Aorta (tissue), 5 donors: Measurements from ENCODE around the gene GABRB1. TPM values are rescaled to one million over a fixed set of nuclear protein-coding genes. Genes with fewer than 3 reads are reported as not detected.

Experiments used
- ATAC-seq: fragments of 200-7000 bp; cut with Tn5 transposase; one replicate; pipeline ENCODE4 v1.9.1; 2022; ENCODE audit warnings: moderate library complexity; ENCODE audit not compliant: low FRiP score
- DNase-seq, 2 donors: peaks; one replicate each; pipeline ENCODE4 v3.0.0-alpha.2; 2020
- H3K27ac ChIP-seq, 2 donors: one replicate each; pipeline ENCODE4 v1.5.1; 2013; ENCODE audit warnings: low read length in 2 of 2, mild to moderate bottlenecking in 2 of 2, moderate library complexity in 2 of 2, control low read depth in 1 of 2, inconsistent platforms in 1 of 2, low read depth in 1 of 2
- H3K27me3 ChIP-seq, 2 donors: one replicate each; pipeline ENCODE4 v1.6.1; 2013; ENCODE audit warnings: control low read depth in 1 of 2, low read length in 1 of 2, mild to moderate bottlenecking in 1 of 2, moderate library complexity in 1 of 2; ENCODE audit not compliant: insufficient read depth in 2 of 2, control insufficient read depth in 1 of 2
- H3K36me3 ChIP-seq, 2 donors: one replicate each; pipeline ENCODE4 v1.6.1; 2013; ENCODE audit warnings: control low read depth in 1 of 2, low read length in 1 of 2, mild to moderate bottlenecking in 1 of 2; ENCODE audit not compliant: insufficient read depth in 2 of 2, control insufficient read depth in 1 of 2
- H3K4me1 ChIP-seq, 2 donors: one replicate each; pipeline ENCODE4 v1.6.1; 2013; ENCODE audit warnings: low read length in 2 of 2, control low read depth in 1 of 2, mild to moderate bottlenecking in 1 of 2, moderate library complexity in 1 of 2; ENCODE audit not compliant: insufficient read depth in 2 of 2, control insufficient read depth in 1 of 2
- H3K4me3 ChIP-seq, 2 donors: one replicate each; pipeline ENCODE4 v1.5.1; 2013; ENCODE audit warnings: low read length in 2 of 2, control low read depth in 1 of 2, mild to moderate bottlenecking in 1 of 2
- H3K9me3 ChIP-seq: one replicate; pipeline ENCODE4 v1.6.1; 2013; ENCODE audit warnings: mild to moderate bottlenecking, low read length; ENCODE audit not compliant: control insufficient read depth
- WGBS, 2 donors: extraction: QIAGEN DNeasy Blood & Tissue Kit; methylation state at CpG; one replicate each; pipeline ENCODE4 v1.1.7; 2013; 5-methylcytosine and 5-hydroxymethylcytosine counted together
- intact Hi-C, 2 donors: fragments of 100-400 bp; cut with DNase I; formaldehyde crosslinking; loops; one replicate each; pipeline versions ENCODE4 v1.14.2 to v1.15.0; 2022
- polyA plus RNA-seq, 2 donors: library from polyadenylated mRNA; stranded (reverse); fragments of 200-250 nt; gene quantifications; one replicate each; pipeline ENCODE4 v1.2.3, GENCODE V29; 2013
- total RNA-seq, 2 donors: library from RNA; stranded (reverse); fragmentation: NEBNext Ultra II Directional; extraction: Animal tissue kit (Norgen Biotek cat#: 25700); gene quantifications; one replicate each; pipeline ENCODE4 v1.2.1, GENCODE V29; 2021
- donor health status: healthy with polysubstance abuse.
- donor health status: Bipolar disorder and iron deficiency.
- donor health status: DM: no; HTN: no; CAD: no.
- donor health status: DM: no; HTN: no; CAD: no.
- donor health status: DM: yes; HTN: yes; CAD: no.

The GABRB1 gene
- total and polyA plus RNA-seq, 4 donors = 0.71 TPM; not detected in 3

DNA sequence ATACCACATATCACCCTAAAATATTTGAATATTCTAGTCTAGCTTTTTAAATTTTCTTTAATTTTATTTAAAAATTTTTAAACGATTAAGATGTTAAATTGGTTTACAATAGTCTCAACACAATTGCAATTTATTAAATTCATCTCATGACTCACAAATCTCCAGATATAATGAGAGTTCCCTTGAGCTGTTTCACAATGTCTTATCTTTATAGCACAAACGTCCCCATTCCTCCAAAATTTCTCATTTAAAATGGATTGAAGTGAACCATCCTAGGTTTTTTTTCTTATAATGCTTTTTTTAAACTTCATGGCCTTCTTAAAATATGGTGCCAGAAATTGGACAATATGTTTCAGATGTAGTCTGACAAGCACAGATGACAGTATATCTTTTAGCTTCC, 204.4 kb downstream of the GABRB1 start:
- ATAC-seq (no peak), DNase-seq (no peak)
- Histone ChIP-seq H3K9me3 (no peaks in the 10 kb centered on the region), H3K4me1 (no peaks in the 10 kb centered on the region), H3K4me3 (no peak overlapping the region), H3K36me3 (no peaks in the 10 kb centered on the region), H3K27me3 (no peaks in the 10 kb centered on the region), H3K27ac (no peak overlapping the region)
- intact Hi-C loops = no loop called here
- WGBS, 2 donors = 55 to 64% methylated on average over 2 of the region's 2 CpGs

DNA sequence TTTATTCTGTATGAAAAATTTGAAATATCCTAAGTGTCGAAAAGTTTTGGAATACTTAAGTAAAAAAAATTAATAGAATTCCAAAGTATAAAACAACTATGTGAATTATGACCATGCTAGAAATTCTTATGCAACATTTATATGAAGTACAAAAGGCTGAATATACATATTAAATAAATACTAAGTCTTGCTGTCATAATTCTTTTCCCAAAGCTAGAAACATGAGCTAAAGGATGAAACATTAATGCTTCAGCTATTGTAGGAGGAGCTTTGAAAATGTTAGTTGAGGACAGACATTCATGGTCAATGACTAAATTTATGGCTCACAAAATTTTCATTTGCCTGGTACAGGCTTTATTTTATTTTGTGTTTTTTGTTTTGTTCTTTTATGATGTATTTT, 207.3 kb downstream of the GABRB1 start:
- Histone ChIP-seq H3K4me1 (no peaks in the 10 kb centered on the region), H3K9me3 (no peaks in the 10 kb centered on the region), H3K36me3 (no peaks in the 10 kb centered on the region), H3K4me3 (no peak overlapping the region), H3K27me3 (no peaks in the 10 kb centered on the region), H3K27ac (no peak overlapping the region)
- DNase-seq (no peak), ATAC-seq (no peak)
- WGBS, 2 donors = 9 to 12% methylated on average over 1 of the region's 1 CpG
- intact Hi-C loops = no loop called here

DNA sequence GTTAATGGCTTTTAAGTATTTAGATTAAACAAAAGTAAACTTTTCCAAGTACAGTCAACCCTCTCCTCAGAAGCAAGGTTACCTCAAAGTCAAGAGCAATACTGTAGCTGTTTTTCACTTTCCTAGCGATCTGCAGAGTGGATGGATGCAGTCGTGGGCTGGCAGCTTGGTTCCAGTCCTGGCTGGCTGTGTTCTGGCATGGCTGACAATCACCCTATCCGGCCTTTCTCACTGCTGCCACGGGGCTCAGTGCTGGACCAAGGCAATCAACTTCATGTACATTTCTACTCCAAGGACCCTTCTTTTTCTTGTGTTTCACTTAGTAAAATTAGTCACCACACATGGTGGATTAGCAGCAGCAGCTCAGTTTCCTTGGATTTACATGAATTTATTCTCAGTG, 208.3 kb downstream of the GABRB1 start:
- no peak overlapping the region for H3K4me3 ChIP-seq
- intact Hi-C loops = no loop called here
- H3K27me3 ChIP-seq = no peaks in the 10 kb centered on the region
- WGBS, 2 donors = 57 to 58% methylated on average over 4 of the region's 4 CpGs
- no peak for DNase-seq
- H3K27ac ChIP-seq = no peak overlapping the region
- H3K36me3 ChIP-seq = no peaks in the 10 kb centered on the region
- H3K9me3 ChIP-seq = no peaks in the 10 kb centered on the region
- ATAC-seq = no peak
- no peaks in the 10 kb centered on the region for H3K4me1 ChIP-seq

DNA sequence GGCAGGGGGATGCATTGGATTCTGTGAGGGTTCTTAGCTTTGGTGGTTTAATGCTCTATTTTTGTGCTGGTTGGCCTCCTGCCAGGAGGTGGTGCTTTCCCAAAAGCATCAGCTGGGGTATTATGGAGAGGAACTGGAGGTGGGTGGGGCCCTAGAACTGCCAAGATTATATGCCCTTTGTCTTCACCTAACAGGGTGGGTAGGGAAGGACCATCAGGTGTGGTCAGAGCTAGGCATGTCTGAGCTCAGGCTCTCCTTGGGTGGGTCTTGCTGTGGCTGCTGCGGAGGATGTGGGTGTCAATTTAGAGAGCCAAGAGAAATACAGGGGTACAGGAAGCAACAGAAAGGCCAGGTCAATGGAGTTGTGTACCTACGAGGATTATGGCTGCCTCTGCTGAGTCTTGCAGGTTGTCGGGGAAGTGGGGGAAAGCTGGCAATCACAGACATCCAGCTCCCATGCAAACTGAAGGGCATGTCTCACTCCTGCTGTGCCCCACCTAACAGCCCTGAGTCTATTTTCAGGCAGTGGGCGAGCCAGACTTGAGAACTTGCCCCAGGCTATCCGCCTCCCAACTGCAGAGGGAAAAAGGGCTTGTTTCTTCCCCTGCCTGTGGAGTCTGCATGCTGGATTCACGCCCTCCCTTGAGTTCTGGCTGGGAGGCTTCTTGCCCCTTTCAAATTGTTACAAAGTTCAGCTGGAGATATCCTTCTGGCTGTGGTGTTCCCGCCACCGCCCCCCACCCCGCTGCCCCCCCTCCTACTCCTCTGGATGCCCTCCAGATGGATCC, 220.2 kb downstream of the GABRB1 start:
- ATAC-seq (no peak), DNase-seq (no peak)
- Histone ChIP-seq H3K9me3 (no peaks in the 10 kb centered on the region), H3K4me1 (no peaks in the 10 kb centered on the region), H3K27ac (no peak overlapping the region), H3K36me3 (no peaks in the 10 kb centered on the region), H3K4me3 (no peak overlapping the region), H3K27me3 (no peaks in the 10 kb centered on the region)
- WGBS, 2 donors = 68 to 74% methylated on average over 9 of the region's 9 CpGs
- intact Hi-C loops = no loop called here

DNA sequence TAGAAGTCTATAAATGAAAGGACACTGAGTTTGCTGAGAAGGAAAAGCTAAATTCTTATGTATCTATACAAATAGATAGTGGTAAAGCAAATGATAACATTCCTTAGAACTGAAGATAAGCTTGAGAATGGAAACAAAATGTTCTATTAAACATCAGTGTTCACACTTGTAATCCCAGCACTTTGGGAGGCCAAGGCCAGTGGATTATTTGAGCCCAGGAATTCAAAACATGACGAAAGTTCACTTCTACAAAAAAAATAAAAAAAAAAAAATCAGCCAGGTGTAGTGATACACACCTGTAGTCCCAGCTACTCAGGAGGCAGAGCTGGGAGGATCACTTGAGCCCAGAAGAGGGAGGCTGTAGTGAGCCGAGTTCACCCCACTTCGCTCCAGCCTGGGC, 232.4 kb downstream of the GABRB1 start:
- no peak for ATAC-seq
- H3K36me3 ChIP-seq = no peaks in the 10 kb centered on the region
- no peaks in the 10 kb centered on the region for H3K27me3 ChIP-seq
- intact Hi-C loops = no loop called here
- H3K4me1 ChIP-seq = no peaks in the 10 kb centered on the region
- DNase-seq = no peak
- 90 to 94% methylated on average over 3 of the region's 3 CpGs for WGBS, 2 donors
- no peak overlapping the region for H3K4me3 ChIP-seq
- peaks cover 2% of the 10 kb centered on the region for H3K9me3 ChIP-seq
- no peak overlapping the region for H3K27ac ChIP-seq

DNA sequence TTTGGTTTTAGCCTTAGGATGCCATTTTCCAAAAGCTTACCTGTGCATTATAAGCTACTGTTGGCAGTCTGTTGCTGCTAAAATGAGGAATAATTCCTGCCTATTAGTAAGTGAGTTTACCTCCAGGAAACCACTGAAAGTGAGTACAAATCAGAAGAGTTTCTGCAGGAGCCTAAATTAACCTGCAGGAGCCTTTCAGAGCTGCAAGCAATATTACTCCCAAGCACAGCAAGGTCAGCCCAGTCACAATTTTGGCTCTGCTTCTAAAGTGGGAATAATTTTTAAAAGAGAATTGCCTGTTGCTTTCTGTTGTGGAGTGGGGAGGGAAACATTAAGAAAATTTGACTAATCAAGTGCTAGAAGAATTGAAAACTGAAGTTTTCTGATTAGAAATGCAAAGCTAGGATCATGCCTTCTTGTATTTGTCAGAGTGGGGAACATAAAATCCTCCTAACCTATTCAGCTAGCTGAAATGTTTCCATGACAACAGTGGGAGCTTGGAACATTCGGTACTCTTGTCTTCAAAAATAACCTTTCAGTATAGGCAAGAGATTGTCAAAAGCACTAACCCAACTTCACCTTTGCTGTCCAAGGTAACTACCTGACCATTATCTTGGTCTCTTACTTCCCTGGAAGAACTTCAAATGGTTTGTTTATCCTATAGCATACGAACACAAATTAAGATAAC, 239.0 kb downstream of the GABRB1 start:
- intact Hi-C loops = no loop called here
- 18 to 30% methylated on average over 2 of the region's 2 CpGs for WGBS, 2 donors
- Histone ChIP-seq H3K4me3 (no peak overlapping the region), H3K36me3 (no peaks in the 10 kb centered on the region), H3K27me3 (no peaks in the 10 kb centered on the region), H3K4me1 (no peaks in the 10 kb centered on the region), H3K27ac (no peak overlapping the region), H3K9me3 (no peaks in the 10 kb centered on the region)
- DNase-seq (no peak), ATAC-seq (no peak)

DNA sequence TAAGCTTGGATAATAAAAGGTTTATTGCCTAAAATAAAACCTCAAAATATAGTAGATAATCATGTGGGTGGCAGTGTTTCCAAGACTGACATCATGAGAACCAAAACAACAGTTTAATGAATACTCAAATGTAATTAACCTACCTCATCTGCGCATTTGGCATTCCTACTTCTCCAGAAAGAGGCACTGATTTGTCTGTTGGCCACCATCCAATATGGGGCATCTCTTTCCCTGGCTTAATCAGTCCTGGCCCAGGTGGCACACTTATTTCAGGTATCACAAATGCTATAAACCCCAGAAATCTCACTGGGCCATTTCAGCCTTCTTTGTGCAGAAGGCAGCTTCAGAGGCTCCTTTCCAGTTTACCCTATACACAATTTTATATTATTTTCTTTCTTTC, 239.9 kb downstream of the GABRB1 start:
- Histone ChIP-seq H3K4me1 (no peaks in the 10 kb centered on the region), H3K36me3 (no peaks in the 10 kb centered on the region), H3K27me3 (no peaks in the 10 kb centered on the region), H3K4me3 (no peak overlapping the region), H3K27ac (no peak overlapping the region), H3K9me3 (no peaks in the 10 kb centered on the region)
- WGBS, 2 donors = 81 to 89% methylated on average over 1 of the region's 1 CpG
- no peak for ATAC-seq
- no peak for DNase-seq
- intact Hi-C loops = no loop called here

DNA sequence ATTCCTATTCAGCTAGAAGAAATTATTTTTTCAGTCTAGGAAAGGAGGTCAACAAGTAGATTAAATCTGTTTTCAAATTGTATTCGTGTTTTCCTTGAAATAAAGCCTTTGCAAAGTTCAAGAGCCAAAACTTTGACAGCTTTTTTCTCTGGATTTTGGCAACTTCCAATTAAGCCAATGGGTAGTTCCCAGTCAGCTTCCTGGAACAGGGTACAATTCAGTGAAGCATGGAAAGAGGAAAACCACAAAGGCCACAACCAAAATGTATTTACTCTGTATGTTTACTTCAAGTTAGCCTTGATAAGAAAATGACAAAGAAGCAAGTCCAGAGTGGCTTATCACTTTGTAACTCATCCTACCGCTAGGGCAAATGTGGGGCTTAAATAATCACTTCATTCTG, 243.5 kb downstream of the GABRB1 start:
- no peaks in the 10 kb centered on the region for H3K36me3 ChIP-seq
- 50 to 62% methylated on average over 2 of the region's 2 CpGs for WGBS, 2 donors
- DNase-seq = no peak
- H3K27ac ChIP-seq = no peak overlapping the region
- ATAC-seq = no peak
- H3K4me3 ChIP-seq = no peak overlapping the region
- intact Hi-C loops = no loop called here
- H3K27me3 ChIP-seq = no peaks in the 10 kb centered on the region
- no peaks in the 10 kb centered on the region for H3K4me1 ChIP-seq
- H3K9me3 ChIP-seq = no peaks in the 10 kb centered on the region

DNA sequence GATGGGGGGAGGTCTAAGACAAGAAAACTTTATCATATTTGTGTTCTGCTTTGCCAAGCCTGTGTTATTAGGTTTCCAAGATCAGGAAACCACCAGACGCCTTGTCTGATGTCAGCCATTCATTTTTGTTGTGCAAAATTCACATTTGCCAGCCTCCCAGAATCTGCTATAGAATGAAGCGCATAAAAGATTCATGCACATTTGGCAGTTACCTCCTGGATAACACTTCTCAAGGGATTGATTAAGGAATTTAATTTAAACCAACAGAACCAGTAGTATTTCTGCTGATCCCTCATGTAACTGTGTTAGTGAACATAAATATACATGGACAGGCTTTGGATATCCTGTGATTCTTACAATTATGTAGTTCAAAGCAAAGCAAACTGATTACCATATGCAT, 244.2 kb downstream of the GABRB1 start:
- H3K9me3 ChIP-seq = no peaks in the 10 kb centered on the region
- DNase-seq (no peak), ATAC-seq (no peak)
- WGBS, 2 donors = 47 to 51% methylated on average over 2 of the region's 2 CpGs
- no peaks in the 10 kb centered on the region for H3K4me1 ChIP-seq
- no peaks in the 10 kb centered on the region for H3K27me3 ChIP-seq
- no peaks in the 10 kb centered on the region for H3K36me3 ChIP-seq
- H3K27ac ChIP-seq = no peak overlapping the region
- intact Hi-C loops = no loop called here
- H3K4me3 ChIP-seq = no peak overlapping the region
